ENCODE data around the gene SLC43A1.

The SLC43A1 gene

GRCh38 chr11:57436031-57436430 lies 79.5 kb downstream of the SLC43A1 start:
- no peaks in the 10 kb centered on the region for H3K36me3 ChIP-seq (ENCODE audit: control insufficient read depth in 5 of 5, insufficient read depth in 5 of 5, low read length in 5 of 5)
- H3K27ac ChIP-seq (ENCODE audit: low read depth, low read length), result no peak overlapping the region
- no peaks in the 10 kb centered on the region for H3K9me3 ChIP-seq (ENCODE audit: control insufficient read depth in 5 of 5, low read length in 5 of 5)
- peaks cover 2 to 24% (median 20%) of the 10 kb centered on the region in 5 donors for H3K4me1 ChIP-seq (ENCODE audit: control insufficient read depth in 5 of 5, insufficient read depth in 5 of 5, low read length in 5 of 5)
- no peaks in the 10 kb centered on the region for H3K27me3 ChIP-seq (ENCODE audit: control insufficient read depth in 5 of 5, insufficient read depth in 4 of 5, low read length in 5 of 5)
- no peak overlapping the region for H3K9ac ChIP-seq (ENCODE audit: low read length in 5 of 5)
- H3K4me3 ChIP-seq (ENCODE audit: low read depth in 1 of 5, low read length in 5 of 5), result no peak overlapping the region

GRCh38 chr11:57434640-57435546 lies 80.6 kb downstream of the SLC43A1 start:
- Histone ChIP-seq H3K27me3 (ENCODE audit: control insufficient read depth in 5 of 5, insufficient read depth in 4 of 5, low read length in 5 of 5) (no peaks in the 10 kb centered on the region), H3K9ac (ENCODE audit: low read length in 5 of 5) (peak overlapping the region in 1 of 5 donors; percentile 18), H3K27ac (ENCODE audit: low read depth, low read length) (peak overlapping the region; percentile 55), H3K36me3 (ENCODE audit: control insufficient read depth in 5 of 5, insufficient read depth in 5 of 5, low read length in 5 of 5) (no peaks in the 10 kb centered on the region), H3K9me3 (ENCODE audit: control insufficient read depth in 5 of 5, low read length in 5 of 5) (no peaks in the 10 kb centered on the region), H3K4me1 (ENCODE audit: control insufficient read depth in 5 of 5, insufficient read depth in 5 of 5, low read length in 5 of 5) (peaks cover 2 to 24% (median 20%) of the 10 kb centered on the region in 5 donors), H3K4me3 (ENCODE audit: low read depth in 1 of 5, low read length in 5 of 5) (no peak overlapping the region)

Measured in subcutaneous abdominal adipose tissue (tissue), 5 donors.